Central memory CD4-positive, alpha-beta T cell (primary cell): ENCODE results near the gene TM4SF20.

Source experiments
- DNase-seq: peaks from one replicate; pipeline ENCODE4 v3.0.0; 2022

The TM4SF20 gene

GRCh38 chr2:227320305-227321094 lies 58.6 kb downstream of the TM4SF20 start:
- DNase-seq: no peak

- DNase-seq: no peak
Observed at GRCh38 chr2:227317834-227318233, 61.3 kb downstream of the TM4SF20 start.

GRCh38 chr2:227313310-227313709 lies 65.8 kb downstream of the TM4SF20 start:
- no peak for DNase-seq

GRCh38 chr2:227312579-227312978 lies 66.5 kb downstream of the TM4SF20 start:
- DNase-seq: no peak
